Measurements from ENCODE around the gene HNF1B. TPM values are rescaled to one million over a fixed set of nuclear protein-coding genes. Genes with fewer than 3 reads are reported as not detected.

Gene HNF1B
- total and polyA plus RNA-seq, 10 of the 15 experiments (the other 5 are each of a cell fraction or from before 2014, with no cell fraction given) = 0.51 to 12.7 (median 1.9) TPM

GRCh38 chr17:37761059-37761458 lies 16.2 kb upstream of the HNF1B start:
- intact Hi-C loops (cut with micrococcal nuclease; ENCODE audit: unreplicated experiment) = no loop called here
- no peak overlapping the region for H3K27ac ChIP-seq (ENCODE audit: control insufficient read depth, insufficient read depth)
- ATAC-seq = peak; percentile 86
- TF ChIP-seq, protein P1, sequence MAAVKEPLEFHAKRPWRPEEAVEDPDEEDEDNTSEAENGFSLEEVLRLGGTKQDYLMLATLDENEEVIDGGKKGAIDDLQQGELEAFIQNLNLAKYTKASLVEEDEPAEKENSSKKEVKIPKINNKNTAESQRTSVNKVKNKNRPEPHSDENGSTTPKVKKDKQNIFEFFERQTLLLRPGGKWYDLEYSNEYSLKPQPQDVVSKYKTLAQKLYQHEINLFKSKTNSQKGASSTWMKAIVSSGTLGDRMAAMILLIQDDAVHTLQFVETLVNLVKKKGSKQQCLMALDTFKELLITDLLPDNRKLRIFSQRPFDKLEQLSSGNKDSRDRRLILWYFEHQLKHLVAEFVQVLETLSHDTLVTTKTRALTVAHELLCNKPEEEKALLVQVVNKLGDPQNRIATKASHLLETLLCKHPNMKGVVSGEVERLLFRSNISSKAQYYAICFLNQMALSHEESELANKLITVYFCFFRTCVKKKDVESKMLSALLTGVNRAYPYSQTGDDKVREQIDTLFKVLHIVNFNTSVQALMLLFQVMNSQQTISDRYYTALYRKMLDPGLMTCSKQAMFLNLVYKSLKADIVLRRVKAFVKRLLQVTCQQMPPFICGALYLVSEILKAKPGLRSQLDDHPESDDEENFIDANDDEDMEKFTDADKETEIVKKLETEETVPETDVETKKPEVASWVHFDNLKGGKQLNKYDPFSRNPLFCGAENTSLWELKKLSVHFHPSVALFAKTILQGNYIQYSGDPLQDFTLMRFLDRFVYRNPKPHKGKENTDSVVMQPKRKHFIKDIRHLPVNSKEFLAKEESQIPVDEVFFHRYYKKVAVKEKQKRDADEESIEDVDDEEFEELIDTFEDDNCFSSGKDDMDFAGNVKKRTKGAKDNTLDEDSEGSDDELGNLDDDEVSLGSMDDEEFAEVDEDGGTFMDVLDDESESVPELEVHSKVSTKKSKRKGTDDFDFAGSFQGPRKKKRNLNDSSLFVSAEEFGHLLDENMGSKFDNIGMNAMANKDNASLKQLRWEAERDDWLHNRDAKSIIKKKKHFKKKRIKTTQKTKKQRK (IDR thresholded peaks at IDR 0.05; ENCODE audit: low read depth, low read length) = no peak
- TF ChIP-seq SIX5 (IDR thresholded peaks at IDR 0.05; ENCODE audit: low read depth, low read length, severe bottlenecking) (no peak), YBX1 (IDR thresholded peaks at IDR 0.05) (no peak), CHD2 (IDR thresholded peaks at IDR 0.05; ENCODE audit: borderline replicate concordance, low read depth, low read length) (no peak), TCF7 (IDR thresholded peaks at IDR 0.05; ENCODE audit: borderline replicate concordance) (no peak), GATAD2B (conservative IDR thresholded peaks at IDR 0.05; ENCODE audit: low read depth) (0 out of 2 replicates have a peak, but pooled peaks have one; percentile 42), FOXK2 (IDR thresholded peaks at IDR 0.05) (no peak), RELA (IDR thresholded peaks at IDR 0.05; ENCODE audit: borderline replicate concordance, partially characterized antibody) (no peak), NBN (IDR thresholded peaks at IDR 0.05) (0 out of 2 replicates have a peak, but pooled peaks have one; percentile 30), MYB (IDR thresholded peaks at IDR 0.05; ENCODE audit: borderline replicate concordance, low read depth, low read length) (no peak), ZNF217 (IDR thresholded peaks at IDR 0.05) (0 out of 2 replicates have a peak, but pooled peaks have one; percentile 53), EZH2 (IDR thresholded peaks at IDR 0.05; ENCODE audit: borderline replicate concordance, control insufficient read depth, low read depth, low read length) (no peak), BHLHE40 (IDR thresholded peaks at IDR 0.05; ENCODE audit: borderline replicate concordance in 1 of 2, low read depth in 2 of 2, low read length in 1 of 2) (0 out of 4 replicates have a peak, but pooled peaks of 1 of the 2 experiments have one; percentile 3)
- TF ChIP-seq, protein P2, sequence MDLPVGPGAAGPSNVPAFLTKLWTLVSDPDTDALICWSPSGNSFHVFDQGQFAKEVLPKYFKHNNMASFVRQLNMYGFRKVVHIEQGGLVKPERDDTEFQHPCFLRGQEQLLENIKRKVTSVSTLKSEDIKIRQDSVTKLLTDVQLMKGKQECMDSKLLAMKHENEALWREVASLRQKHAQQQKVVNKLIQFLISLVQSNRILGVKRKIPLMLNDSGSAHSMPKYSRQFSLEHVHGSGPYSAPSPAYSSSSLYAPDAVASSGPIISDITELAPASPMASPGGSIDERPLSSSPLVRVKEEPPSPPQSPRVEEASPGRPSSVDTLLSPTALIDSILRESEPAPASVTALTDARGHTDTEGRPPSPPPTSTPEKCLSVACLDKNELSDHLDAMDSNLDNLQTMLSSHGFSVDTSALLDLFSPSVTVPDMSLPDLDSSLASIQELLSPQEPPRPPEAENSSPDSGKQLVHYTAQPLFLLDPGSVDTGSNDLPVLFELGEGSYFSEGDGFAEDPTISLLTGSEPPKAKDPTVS (IDR thresholded peaks at IDR 0.05; ENCODE audit: low read depth, low read length) = no peak
- TF ChIP-seq, protein P3, sequence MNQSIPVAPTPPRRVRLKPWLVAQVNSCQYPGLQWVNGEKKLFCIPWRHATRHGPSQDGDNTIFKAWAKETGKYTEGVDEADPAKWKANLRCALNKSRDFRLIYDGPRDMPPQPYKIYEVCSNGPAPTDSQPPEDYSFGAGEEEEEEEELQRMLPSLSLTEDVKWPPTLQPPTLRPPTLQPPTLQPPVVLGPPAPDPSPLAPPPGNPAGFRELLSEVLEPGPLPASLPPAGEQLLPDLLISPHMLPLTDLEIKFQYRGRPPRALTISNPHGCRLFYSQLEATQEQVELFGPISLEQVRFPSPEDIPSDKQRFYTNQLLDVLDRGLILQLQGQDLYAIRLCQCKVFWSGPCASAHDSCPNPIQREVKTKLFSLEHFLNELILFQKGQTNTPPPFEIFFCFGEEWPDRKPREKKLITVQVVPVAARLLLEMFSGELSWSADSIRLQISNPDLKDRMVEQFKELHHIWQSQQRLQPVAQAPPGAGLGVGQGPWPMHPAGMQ (IDR thresholded peaks at IDR 0.05; ENCODE audit: borderline replicate concordance) = no peak
- TF ChIP-seq, protein P4, sequence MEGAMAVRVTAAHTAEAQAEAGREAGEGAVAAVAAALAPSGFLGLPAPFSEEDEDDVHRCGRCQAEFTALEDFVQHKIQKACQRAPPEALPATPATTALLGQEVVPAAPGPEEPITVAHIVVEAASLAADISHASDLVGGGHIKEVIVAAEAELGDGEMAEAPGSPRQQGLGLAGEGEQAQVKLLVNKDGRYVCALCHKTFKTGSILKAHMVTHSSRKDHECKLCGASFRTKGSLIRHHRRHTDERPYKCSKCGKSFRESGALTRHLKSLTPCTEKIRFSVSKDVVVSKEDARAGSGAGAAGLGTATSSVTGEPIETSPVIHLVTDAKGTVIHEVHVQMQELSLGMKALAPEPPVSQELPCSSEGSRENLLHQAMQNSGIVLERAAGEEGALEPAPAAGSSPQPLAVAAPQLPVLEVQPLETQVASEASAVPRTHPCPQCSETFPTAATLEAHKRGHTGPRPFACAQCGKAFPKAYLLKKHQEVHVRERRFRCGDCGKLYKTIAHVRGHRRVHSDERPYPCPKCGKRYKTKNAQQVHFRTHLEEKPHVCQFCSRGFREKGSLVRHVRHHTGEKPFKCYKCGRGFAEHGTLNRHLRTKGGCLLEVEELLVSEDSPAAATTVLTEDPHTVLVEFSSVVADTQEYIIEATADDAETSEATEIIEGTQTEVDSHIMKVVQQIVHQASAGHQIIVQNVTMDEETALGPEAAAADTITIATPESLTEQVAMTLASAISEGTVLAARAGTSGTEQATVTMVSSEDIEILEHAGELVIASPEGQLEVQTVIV (IDR thresholded peaks at IDR 0.05; ENCODE audit: borderline replicate concordance, partially characterized antibody) = no peak

More at GRCh38 chr17:37761059-37761458, 16.2 kb upstream of the HNF1B start:
- Histone ChIP-seq H3K9ac (ENCODE audit: control insufficient read depth, insufficient read depth, low read length) (no peak overlapping the region), H3K36me3 (ENCODE audit: control insufficient read depth in 2 of 2, insufficient read depth in 2 of 2, low read length in 1 of 2) (no peaks in the 10 kb centered on the region), H3K4me1 (ENCODE audit: control insufficient read depth, insufficient read depth, low read length) (peaks cover 24% of the 10 kb centered on the region), H3K4me2 (ENCODE audit: control insufficient read depth, insufficient read depth) (peak overlapping the region; percentile 37; the same call in 1 of the 2 replicates), H3K79me2 (ENCODE audit: control insufficient read depth, insufficient read depth, low read length) (no peaks in the 10 kb centered on the region), H3K27me3 (replicated peaks in 1 of 2; ENCODE audit: control insufficient read depth in 2 of 2, insufficient read depth in 2 of 2, low read length in 1 of 2) (no peaks in the 10 kb centered on the region; a peak in 1 of 4 replicates), H3K4me3 (no peak overlapping the region), H2AFZ (ENCODE audit: control insufficient read depth, low read depth, low read length) (no peak overlapping the region), H4K20me1 (ENCODE audit: control insufficient read depth, insufficient read depth) (no peaks in the 10 kb centered on the region), H3K9me3 (replicated peaks; ENCODE audit: control insufficient read depth, insufficient read depth, low read length) (no peaks in the 10 kb centered on the region)
- RAD21 ChIA-PET (ENCODE audit: unreplicated experiment) = no interaction called here
- no TSS peak for BruUV-seq (replicated peaks)
- SMC1A ChIA-PET (ENCODE audit: uncharacterized antibody, unreplicated experiment) = no interaction called here
- FAIRE-seq (no peak), DNase-seq (ENCODE audit: low read depth, low spot score) (no peak)
- CTCF ChIA-PET = no interaction called here
- 19% methylated on average over 7 of the region's 7 CpGs for WGBS (ENCODE audit: insufficient coverage, insufficient replicate concordance, low lambda C conversion rate, missing lambda C conversion rate)
- POLR2A ChIA-PET = interaction anchor here (1.7 kb wide), 1 partner anchor 16 kb away, joined by 5 read pairs; the partner anchor contains the start of gene HNF1B
- in situ Hi-C loops (cut with MboI) = no loop called here
